ENCODE measurements around the gene CGB1. TPM values are rescaled to one million over a fixed set of nuclear protein-coding genes. Genes with fewer than 3 reads are reported as not detected.

Gene CGB1
- total and polyA plus RNA-seq, 9 of the 15 experiments (the other 6 are each of a cell fraction or from before 2014, with no cell fraction given): not detected

GRCh38 chr19:48993175-48994034 lies 43.3 kb downstream of the CGB1 start, which contains the start of the genes GYS1 and RUVBL2 (continued):
- TF ChIP-seq ETV5 (CRISPR knock-in tag; IDR thresholded peaks at IDR 0.05; ENCODE audit: low read depth): no peak
- no peak for TF ChIP-seq ZNF589 (CRISPR knock-in tag; IDR thresholded peaks at IDR 0.05; ENCODE audit: low read depth)
- TF ChIP-seq RFX1 (IDR thresholded peaks at IDR 0.05): no peak; the same call in 1 of the 2 replicates
- TF ChIP-seq NCOA4 (IDR thresholded peaks at IDR 0.05; ENCODE audit: partially characterized antibody): no peak
- TF ChIP-seq NR3C1 (CRISPR knock-in tag; IDR thresholded peaks at IDR 0.05): no peak
- no peak for TF ChIP-seq ZNF175 (CRISPR knock-in tag; IDR thresholded peaks at IDR 0.05; ENCODE audit: low read depth)
- TF ChIP-seq PHF20 (IDR thresholded peaks at IDR 0.05; ENCODE audit: partially characterized antibody): peak; percentile 43
- TF ChIP-seq ZNF143 (CRISPR knock-in tag; IDR thresholded peaks at IDR 0.05): no peak
- TF ChIP-seq ZNF699 (CRISPR knock-in tag; IDR thresholded peaks at IDR 0.05; ENCODE audit: insufficient replicate concordance): no peak
- TF ChIP-seq KLF13 (tag; IDR thresholded peaks at IDR 0.05; ENCODE audit: borderline replicate concordance, low read depth): no peak; the same call in 1 of the 2 replicates
- TF ChIP-seq ZFP1 (CRISPR knock-in tag; IDR thresholded peaks at IDR 0.05): no peak
- TF ChIP-seq UBTF (IDR thresholded peaks at IDR 0.05; ENCODE audit: borderline replicate concordance in 1 of 2, low read depth in 2 of 2, low read length in 2 of 2): 0 out of 4 replicates have a peak, but pooled peaks of 1 of the 2 experiments have one; percentile 59
- peak; percentile 96 for TF ChIP-seq POLR2A (conservative IDR thresholded peaks at IDR 0.05)
- TF ChIP-seq MNT (conservative IDR thresholded peaks at IDR 0.05): peak; percentile 61 to 71; a peak in 3 of 4 replicates
- TF ChIP-seq HMG20A (CRISPR knock-in tag; conservative IDR thresholded peaks at IDR 0.05): no peak
- no peak for TF ChIP-seq TCFL5 (CRISPR knock-in tag; conservative IDR thresholded peaks at IDR 0.05)
- TF ChIP-seq ZSCAN32 (CRISPR knock-in tag; IDR thresholded peaks at IDR 0.05): no peak
- TF ChIP-seq ZC3H4 (CRISPR knock-in tag; IDR thresholded peaks at IDR 0.05; ENCODE audit: borderline replicate concordance): no peak
- no peak for TF ChIP-seq SFPQ (IDR thresholded peaks at IDR 0.05; ENCODE audit: low read depth, low read length)
- TF ChIP-seq ZBTB1 (CRISPR knock-in tag; IDR thresholded peaks at IDR 0.05; ENCODE audit: borderline replicate concordance, low read depth): no peak
- no peak; the same call in none of the 2 replicates for TF ChIP-seq MXI1 (IDR thresholded peaks at IDR 0.05; ENCODE audit: low read depth, low read length)
- TF ChIP-seq TFAM (CRISPR knock-in tag; conservative IDR thresholded peaks at IDR 0.05): no peak

Data from K562 (cell line).